Body of pancreas (tissue), 4 donors: ENCODE results near the gene ZFP14. TPM values are rescaled to one million over a fixed set of nuclear protein-coding genes. Genes with fewer than 3 reads are reported as not detected.

Experiments
- ATAC-seq: fragments of 150-250 bp; one replicate; pipeline ENCODE4 v1.9.1; 2016
- DNase-seq, 4 donors: peaks; one replicate each; pipeline ENCODE4 v3.0.0-alpha.2; 2019
- H3K27ac ChIP-seq, 4 donors: fragments of 200-600 bp; sonication (generic); 1 replicate in 3 of 4; 2 replicates in 1 of 4; pipeline versions ENCODE4 v1.5.1 to v1.6.1; 2016 to 2019; ENCODE audit warnings: mild to moderate bottlenecking in 1 of 4, mixed read lengths in 1 of 4, moderate library complexity in 1 of 4
- H3K27me3 ChIP-seq, 2 donors: fragments of 200-600 bp; sonication (generic); one replicate each; pipeline ENCODE4 v1.6.0; 2016; ENCODE audit warnings: mild to moderate bottlenecking in 1 of 2
- H3K36me3 ChIP-seq, 2 donors: fragments of 200-600 bp; sonication (generic); replicated peaks in 1 of 2; 2 replicates each; pipeline ENCODE4 v1.5.1; 2016; ENCODE audit warnings: low read depth in 2 of 2; ENCODE audit not compliant: insufficient read depth in 1 of 2
- H3K4me1 ChIP-seq: fragments of 200-600 bp; sonication (generic); one replicate; pipeline ENCODE4 v1.6.0; 2016
- H3K4me3 ChIP-seq, 2 donors: fragments of 200-600 bp; sonication (generic); 1 replicate in 1 of 2; 2 replicates in 1 of 2; pipeline ENCODE4 v1.5.1; 2016 to 2019
- H3K9me3 ChIP-seq, 3 donors: fragments of 200-600 bp; sonication (generic); 1 replicate in 2 of 3; 2 replicates in 1 of 3; pipeline ENCODE4 v1.5.1; 2016
- CTCF ChIP-seq, 7 experiments: fragments of 450-650 bp in 4 of 7; fragments of 200-600 bp in 3 of 7; sonication (generic) in 3 of 7; IDR thresholded peaks; one replicate each; pipeline ENCODE4 v1.5.1; 2016 to 2019; ENCODE audit warnings: antibody characterized with exemption in 7 of 7
- POLR2A ChIP-seq, 3 donors: fragments of 450-650 bp; IDR thresholded peaks; one replicate each; pipeline ENCODE4 v1.6.1; 2016; ENCODE audit warnings: antibody characterized with exemption in 3 of 3, mild to moderate bottlenecking in 2 of 3
- WGBS, 2 donors: methylation state at CpG; one replicate each; pipeline ENCODE4 v1.1.5; 2017; 5-methylcytosine and 5-hydroxymethylcytosine counted together
- intact Hi-C: fragments of 100-400 bp; cut with DNase I; formaldehyde crosslinking; loops from one replicate; pipeline ENCODE4 v1.15.1; 2023
- total RNA-seq, 2 donors: library from RNA; depleted of rRNA; stranded (reverse); fragments of >200 nt; gene quantifications; one replicate each; pipeline ENCODE4 v1.1.0, GENCODE V29; 2016

Gene ZFP14
- total RNA-seq, 2 donors from 2014 or later: 0.99 to 4.4 TPM

DNA sequence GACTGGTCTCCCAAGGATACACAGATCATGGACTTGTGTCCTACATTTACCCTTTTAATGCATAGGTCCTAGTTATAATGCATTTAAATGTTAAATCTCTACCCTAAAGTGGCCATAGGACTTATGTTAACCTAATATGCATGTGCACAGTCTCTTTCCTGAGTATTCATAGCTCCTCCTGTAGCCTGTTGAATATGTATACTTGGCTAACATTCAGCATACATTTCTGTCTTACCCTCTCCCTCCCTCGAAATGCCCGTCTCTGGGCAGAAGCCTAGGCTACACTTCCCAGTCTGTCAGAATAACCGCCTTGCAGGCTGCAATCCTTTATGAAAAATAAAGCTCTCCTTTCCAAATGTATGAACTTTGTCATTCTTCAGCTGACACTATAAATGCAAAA lies 25.5 kb upstream of the ZFP14 start:
- peaks cover 0 to 3% of the 10 kb centered on the region in 2 donors for H3K36me3 ChIP-seq
- no peak overlapping the region for H3K27ac ChIP-seq
- intact Hi-C loops: no loop called here
- peaks cover 0 to 12% (median 0%) of the 10 kb centered on the region in 3 donors for H3K9me3 ChIP-seq
- DNase-seq: no peak
- WGBS, 2 donors: 94 to 96% methylated on average over 3 of the region's 3 CpGs
- H3K4me3 ChIP-seq: no peak overlapping the region
- H3K4me1 ChIP-seq: no peaks in the 10 kb centered on the region
- no peak for ATAC-seq
- TF ChIP-seq POLR2A (IDR thresholded peaks at IDR 0.05): no peak
- H3K27me3 ChIP-seq: no peaks in the 10 kb centered on the region

GRCh38 chr19:36401475-36401874 lies 22.5 kb upstream of the ZFP14 start:
- Histone ChIP-seq H3K27ac (no peak overlapping the region), H3K4me1 (no peaks in the 10 kb centered on the region), H3K4me3 (no peak overlapping the region), H3K9me3 (peaks cover 0 to 19% (median 0%) of the 10 kb centered on the region in 3 donors), H3K36me3 (peaks cover 0 to 3% of the 10 kb centered on the region in 2 donors), H3K27me3 (no peaks in the 10 kb centered on the region)
- DNase-seq: no peak
- 88 to 94% methylated on average over 7 of the region's 7 CpGs for WGBS, 2 donors
- intact Hi-C loops: no loop called here
- ATAC-seq: no peak
- TF ChIP-seq POLR2A (IDR thresholded peaks at IDR 0.05): no peak
- TF ChIP-seq CTCF (IDR thresholded peaks at IDR 0.05): no peak

DNA sequence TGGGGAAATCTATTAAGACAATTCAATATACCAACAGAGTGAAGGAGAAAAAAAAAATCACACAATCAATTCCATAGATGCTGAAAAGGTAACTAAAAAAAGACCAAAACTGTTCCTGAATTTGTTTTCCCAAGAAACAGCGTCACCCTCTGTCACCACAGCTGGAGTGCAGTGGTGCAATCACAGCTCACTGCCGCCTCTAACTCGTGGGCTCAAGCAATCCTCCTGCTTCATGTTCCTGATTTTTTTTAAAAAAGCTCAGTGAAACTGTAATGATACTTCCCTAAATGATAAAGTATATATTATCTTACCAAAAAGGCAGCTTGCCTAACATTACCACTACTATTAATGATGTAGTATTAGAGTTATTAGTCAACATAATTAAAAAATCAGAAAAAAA lies 19.6 kb upstream of the ZFP14 start:
- Histone ChIP-seq H3K4me3 (no peak overlapping the region), H3K27me3 (no peaks in the 10 kb centered on the region), H3K36me3 (peaks cover 3% of the 10 kb centered on the region in 2 donors), H3K27ac (no peak overlapping the region), H3K4me1 (no peaks in the 10 kb centered on the region), H3K9me3 (peaks cover 0 to 25% (median 0%) of the 10 kb centered on the region in 3 donors)
- TF ChIP-seq POLR2A (IDR thresholded peaks at IDR 0.05) (no peak), CTCF (IDR thresholded peaks at IDR 0.05) (no peak)
- DNase-seq: no peak
- 86 to 92% methylated on average over 3 of the region's 3 CpGs for WGBS, 2 donors
- intact Hi-C loops: no loop called here
- ATAC-seq: no peak

DNA sequence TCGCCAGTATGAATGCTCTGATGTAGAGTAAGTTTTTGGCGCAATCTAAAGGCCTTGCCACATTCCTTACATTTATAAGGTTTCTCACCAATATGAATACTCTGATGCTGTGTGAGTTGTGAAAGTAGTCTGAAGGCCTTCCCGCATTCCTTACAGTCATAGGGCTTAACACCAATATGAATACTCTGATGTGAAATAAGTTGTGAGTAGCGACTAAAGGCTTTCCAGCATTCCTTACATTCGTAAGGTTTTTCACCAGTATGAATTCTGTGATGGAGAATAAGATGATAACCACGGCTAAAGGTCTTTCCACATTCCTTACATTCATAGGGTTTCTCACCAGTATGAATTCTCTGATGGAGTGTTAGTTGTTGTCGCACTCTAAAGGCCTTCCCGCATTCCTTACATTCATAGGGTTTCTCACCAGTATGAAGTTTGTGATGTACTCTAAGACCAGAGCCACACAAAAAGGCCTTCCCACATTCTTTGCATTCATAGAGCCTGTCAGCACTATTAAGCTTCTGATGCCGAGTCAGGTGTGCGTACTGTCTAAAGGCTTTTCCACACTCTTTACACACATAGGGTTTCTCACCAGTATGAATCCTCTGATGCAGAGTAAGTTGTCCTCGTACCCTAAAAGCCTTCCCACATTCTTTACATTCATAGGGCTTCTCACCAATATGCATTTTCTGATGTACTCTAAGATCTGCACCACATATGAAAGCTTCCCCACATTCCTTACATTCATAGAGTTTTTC lies 14.1 kb upstream of the ZFP14 start:
- no peak for ATAC-seq
- no peak for DNase-seq
- Histone ChIP-seq H3K4me3 (no peak overlapping the region), H3K9me3 (peaks cover 3 to 48% (median 3%) of the 10 kb centered on the region in 3 donors), H3K27me3 (no peaks in the 10 kb centered on the region), H3K36me3 (peaks cover 10% of the 10 kb centered on the region in 2 donors), H3K4me1 (no peaks in the 10 kb centered on the region), H3K27ac (no peak overlapping the region)
- 94 to 99% methylated on average over 11 of the region's 11 CpGs for WGBS, 2 donors
- intact Hi-C loops: no loop called here
- TF ChIP-seq POLR2A (IDR thresholded peaks at IDR 0.05) (no peak), CTCF (IDR thresholded peaks at IDR 0.05) (no peak)

DNA sequence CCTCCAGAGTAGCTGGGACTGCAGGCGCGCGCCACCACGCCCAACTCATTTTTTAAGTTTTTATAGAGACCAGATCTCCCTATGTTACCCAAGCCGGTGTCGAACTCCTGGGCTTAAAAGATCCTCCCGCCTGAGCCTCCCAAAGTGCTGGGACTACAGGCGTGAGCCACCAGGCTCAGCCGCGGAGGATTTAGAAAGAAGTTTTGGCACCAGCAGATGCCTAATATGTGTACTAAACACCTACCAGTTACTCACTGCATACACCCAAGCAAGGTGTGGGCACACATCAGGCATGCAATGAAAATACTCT lies 464 bp upstream of the ZFP14 start:
- intact Hi-C loops: no loop called here
- whole genome bisulfite sequencing, 2 donors: 55 to 59% methylated on average over 10 of the region's 10 CpGs
- TF ChIP-seq CTCF (IDR thresholded peaks at IDR 0.05): no peak
- no peak for TF ChIP-seq POLR2A (IDR thresholded peaks at IDR 0.05)
- peak overlapping the region; percentile 44 to 92 for H3K4me3 ChIP-seq
- H3K4me1 ChIP-seq: peaks cover 15% of the 10 kb centered on the region
- H3K27me3 ChIP-seq: no peaks in the 10 kb centered on the region
- DNase-seq: no peak
- no peaks in the 10 kb centered on the region for H3K9me3 ChIP-seq
- H3K27ac ChIP-seq: peak overlapping the region in 3 of 4 donors; percentile 72 to 94 (median 84)
- no peaks in the 10 kb centered on the region for H3K36me3 ChIP-seq
- no peak for ATAC-seq
